Psoas muscle (tissue), 8 donors: ENCODE measurements around the gene KIF20B. TPM values are rescaled to one million over a fixed set of nuclear protein-coding genes. Genes with fewer than 3 reads are reported as not detected.

Experiments
- ATAC-seq, 4 donors: fragments of 200-7000 bp; cut with Tn5 transposase; one replicate each; pipeline ENCODE4 v1.9.1; 2020; ENCODE audit warnings: moderate library complexity in 3 of 4, mild to moderate bottlenecking in 2 of 4
- DNase-seq, 2 donors: peaks; one replicate each; pipeline ENCODE4 v3.0.0-alpha.2; 2020
- H3K27ac ChIP-seq: fragments of 200-600 bp; one replicate; pipeline ENCODE4 v1.8.0; 2022
- H3K27me3 ChIP-seq, 3 donors: fragments of 200-600 bp in 1 of 3; one replicate each; pipeline versions ENCODE4 v1.6.1 to v1.8.0; 2013 to 2022; ENCODE audit warnings: low read length in 2 of 3, mild to moderate bottlenecking in 2 of 3, moderate library complexity in 1 of 3; ENCODE audit not compliant: insufficient read depth in 3 of 3
- H3K36me3 ChIP-seq, 2 donors: fragments of 200-600 bp in 1 of 2; one replicate each; pipeline versions ENCODE4 v1.6.1 to v1.8.0; 2013 to 2022; ENCODE audit warnings: low read depth in 1 of 2, mild to moderate bottlenecking in 1 of 2, moderate library complexity in 1 of 2; ENCODE audit not compliant: insufficient read depth in 1 of 2
- H3K4me1 ChIP-seq: fragments of 200-600 bp; one replicate; pipeline ENCODE4 v1.8.0; 2022
- H3K4me3 ChIP-seq: fragments of 200-600 bp; one replicate; pipeline ENCODE4 v1.8.0; 2022; ENCODE audit warnings: mild to moderate bottlenecking
- H3K9me3 ChIP-seq: fragments of 200-600 bp; one replicate; pipeline ENCODE4 v1.8.0; 2022
- CTCF ChIP-seq: fragments of 200-600 bp; IDR thresholded peaks from one replicate; pipeline ENCODE4 v1.8.0; 2022; ENCODE audit warnings: antibody characterized with exemption
- WGBS, 3 donors: extraction: QIAGEN DNeasy Blood & Tissue Kit; methylation state at CpG; one replicate each; pipeline versions ENCODE4 v1.1.6 to v1.1.7; 2013; 5-methylcytosine and 5-hydroxymethylcytosine counted together
- intact Hi-C, 2 donors: fragments of 100-400 bp; cut with DNase I; formaldehyde crosslinking; loops; one replicate each; pipeline versions ENCODE4 v1.11.0 to v1.14.2; 2022
- polyA plus RNA-seq, 3 donors: library from polyadenylated mRNA; stranded (reverse); fragments of 200-250 nt; gene quantifications; one replicate each; pipeline ENCODE4 v1.2.3, GENCODE V29; 2013
- total RNA-seq, 4 donors: library from RNA; stranded (reverse); fragmentation: NEBNext Ultra II Directional in 2 of 4; extraction: Animal tissue kit (Norgen Biotek cat#: 25700) in 2 of 4; gene quantifications; one replicate each; pipeline versions ENCODE4 v1.2.1 to v1.2.4, GENCODE V29; 2021 to 2023
- donor health status: healthy with polysubstance abuse.
- donor health status: DM: no; HTN: no; CAD: no; lungs with moderate emphysema.
- donor health status: Bipolar disorder and iron deficiency.
- donor health status: healthy.
- donor health status: DM: yes; HTN: yes; CAD: no.
- donor health status: DM: no; HTN: no; CAD: no.
- donor health status: DM: no; HTN: no; CAD: no.
- donor health status: DM: yes; HTN: yes; CAD: no.

The KIF20B gene
- total and polyA plus RNA-seq, 7 donors: 0.18 to 0.84 (median 0.57) TPM

GRCh38 chr10:89705466-89705865, 4.1 kb downstream of the KIF20B start:
- ATAC-seq: no peak

GRCh38 chr10:89706011-89706410, 4.6 kb downstream of the KIF20B start:
- Histone ChIP-seq H3K4me3 (no peak overlapping the region), H3K36me3 (no peaks in the 10 kb centered on the region), H3K27ac (no peak overlapping the region), H3K27me3 (no peaks in the 10 kb centered on the region), H3K9me3 (no peaks in the 10 kb centered on the region), H3K4me1 (no peaks in the 10 kb centered on the region)
- no peak for TF ChIP-seq CTCF
- ATAC-seq: no peak
- intact Hi-C loops: loop anchor here in 1 of 2 donors (10.0 kb wide), 2 partner anchors 111 to 281 kb away; no protein-coding TSS in a partner anchor
- DNase-seq: no peak

More at GRCh38 chr10:89705466-89705865, 4.1 kb downstream of the KIF20B start:
- intact Hi-C loops: loop anchor here in 1 of 2 donors (10.0 kb wide), 2 partner anchors 111 to 281 kb away; no protein-coding TSS in a partner anchor
- Histone ChIP-seq H3K4me1 (peaks cover 3% of the 10 kb centered on the region), H3K9me3 (no peaks in the 10 kb centered on the region), H3K27ac (no peak overlapping the region), H3K27me3 (no peaks in the 10 kb centered on the region), H3K4me3 (no peak overlapping the region), H3K36me3 (no peaks in the 10 kb centered on the region)
- DNase-seq: no peak
- TF ChIP-seq CTCF: no peak
- 90 to 94% (median 93%) methylated on average over 3 of the region's 3 CpGs for WGBS, 3 donors

GRCh38 chr10:89707372-89707771, 6.0 kb downstream of the KIF20B start:
- DNase-seq (no peak), ATAC-seq (no peak)
- Histone ChIP-seq H3K36me3 (no peaks in the 10 kb centered on the region), H3K4me3 (no peak overlapping the region), H3K27me3 (no peaks in the 10 kb centered on the region), H3K27ac (no peak overlapping the region), H3K9me3 (no peaks in the 10 kb centered on the region), H3K4me1 (no peaks in the 10 kb centered on the region)
- intact Hi-C loops: loop anchor here in 1 of 2 donors (10.0 kb wide), 2 partner anchors 113 to 283 kb away; no protein-coding TSS in a partner anchor
- no peak for TF ChIP-seq CTCF
- 92 to 98% (median 97%) methylated on average over 1 of the region's 1 CpG for WGBS, 3 donors

- no peak for ATAC-seq
- H3K9me3 ChIP-seq: no peaks in the 10 kb centered on the region
- no peak for TF ChIP-seq CTCF
- intact Hi-C loops: no loop called here
- H3K4me3 ChIP-seq: no peak overlapping the region
- 89 to 92% (median 90%) methylated on average over 3 of the region's 3 CpGs for WGBS, 3 donors
- H3K4me1 ChIP-seq: no peaks in the 10 kb centered on the region
- H3K27me3 ChIP-seq: no peaks in the 10 kb centered on the region
- no peak for DNase-seq
- no peaks in the 10 kb centered on the region for H3K36me3 ChIP-seq
- no peak overlapping the region for H3K27ac ChIP-seq
Measured at GRCh38 chr10:89710753-89711152, 9.4 kb downstream of the KIF20B start.

- no peak overlapping the region for H3K4me3 ChIP-seq
- no peaks in the 10 kb centered on the region for H3K27me3 ChIP-seq
- no peak for TF ChIP-seq CTCF
- intact Hi-C loops: no loop called here
- H3K27ac ChIP-seq: no peak overlapping the region
- WGBS, 3 donors: 80 to 83% (median 80%) methylated on average over 3 of the region's 3 CpGs
- no peak for DNase-seq
- no peaks in the 10 kb centered on the region for H3K4me1 ChIP-seq
- no peak for ATAC-seq
- no peaks in the 10 kb centered on the region for H3K36me3 ChIP-seq
- no peaks in the 10 kb centered on the region for H3K9me3 ChIP-seq
Measured at GRCh38 chr10:89734616-89735015, 33.2 kb downstream of the KIF20B start.
